22Rv1 (cell line): ENCODE results near the gene MFSD6.

Experiments
- ZFX ChIP-seq: fragments of 450-650 bp; IDR thresholded peaks from 2 replicates; pipeline ENCODE4 v1.6.1; 2017; ENCODE audit warnings: antibody characterized with exemption, borderline replicate concordance
- TF ChIP-seq, protein P1 (sequence below): fragments of 450-650 bp; IDR thresholded peaks from 2 replicates; pipeline ENCODE4 v1.5.1; 2017; ENCODE audit warnings: mild to moderate bottlenecking

DNA sequence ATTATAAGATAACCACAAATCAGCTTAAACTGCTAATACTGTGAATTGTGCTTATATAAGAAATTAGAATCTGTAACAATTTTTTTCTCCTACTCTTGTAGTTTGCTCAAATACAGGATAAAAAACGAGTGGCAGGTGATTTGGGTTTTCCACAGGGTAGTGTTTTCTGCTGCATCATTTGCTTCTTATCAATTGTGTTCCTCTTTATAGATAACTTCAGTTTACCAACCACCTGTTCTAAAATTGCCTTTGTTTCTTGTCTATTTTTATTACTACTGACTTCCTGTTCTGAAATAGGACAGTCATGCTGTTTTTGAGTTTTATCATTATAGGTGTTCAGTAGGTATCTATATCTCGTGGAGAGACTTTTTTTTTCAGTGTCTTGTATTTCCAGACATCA is 56.9 kb downstream of the MFSD6 start:
- TF ChIP-seq, protein P1, sequence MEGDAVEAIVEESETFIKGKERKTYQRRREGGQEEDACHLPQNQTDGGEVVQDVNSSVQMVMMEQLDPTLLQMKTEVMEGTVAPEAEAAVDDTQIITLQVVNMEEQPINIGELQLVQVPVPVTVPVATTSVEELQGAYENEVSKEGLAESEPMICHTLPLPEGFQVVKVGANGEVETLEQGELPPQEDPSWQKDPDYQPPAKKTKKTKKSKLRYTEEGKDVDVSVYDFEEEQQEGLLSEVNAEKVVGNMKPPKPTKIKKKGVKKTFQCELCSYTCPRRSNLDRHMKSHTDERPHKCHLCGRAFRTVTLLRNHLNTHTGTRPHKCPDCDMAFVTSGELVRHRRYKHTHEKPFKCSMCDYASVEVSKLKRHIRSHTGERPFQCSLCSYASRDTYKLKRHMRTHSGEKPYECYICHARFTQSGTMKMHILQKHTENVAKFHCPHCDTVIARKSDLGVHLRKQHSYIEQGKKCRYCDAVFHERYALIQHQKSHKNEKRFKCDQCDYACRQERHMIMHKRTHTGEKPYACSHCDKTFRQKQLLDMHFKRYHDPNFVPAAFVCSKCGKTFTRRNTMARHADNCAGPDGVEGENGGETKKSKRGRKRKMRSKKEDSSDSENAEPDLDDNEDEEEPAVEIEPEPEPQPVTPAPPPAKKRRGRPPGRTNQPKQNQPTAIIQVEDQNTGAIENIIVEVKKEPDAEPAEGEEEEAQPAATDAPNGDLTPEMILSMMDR, result no peak
- no peak for TF ChIP-seq ZFX
